H7 (cell line): Measurements from ENCODE around the gene HAPSTR1. TPM values are rescaled to one million over a fixed set of nuclear protein-coding genes. Genes with fewer than 3 reads are reported as not detected.

Experiments
- DNase-seq: peaks from one replicate; pipeline ENCODE4 v3.0.0; 2012
- H3K27me3 ChIP-seq: 2 replicates; pipeline ENCODE4 v1.6.0; 2011; ENCODE audit warnings: mild to moderate bottlenecking, low read length; ENCODE audit not compliant: control insufficient read depth, insufficient read depth
- H3K36me3 ChIP-seq: replicated peaks from 2 replicates; pipeline ENCODE4 v1.5.1; 2011; ENCODE audit warnings: low read length; ENCODE audit not compliant: control insufficient read depth, insufficient read depth
- H3K4me3 ChIP-seq: 2 replicates; pipeline ENCODE4 v1.5.1; 2011; ENCODE audit warnings: low read depth, mild to moderate bottlenecking, control low read depth, low read length, moderate library complexity; ENCODE audit not compliant: insufficient read depth
- total RNA-seq: library from RNA; depleted of rRNA; stranded (reverse); fragments of >200 nt; shearing (Covaris generic); gene quantifications from 2 replicates; pipeline ENCODE4 v1.2.3, GENCODE V29; 2014

HAPSTR1 gene
- total RNA-seq, 1 experiment from 2014 or later = 44.0 TPM

GRCh38 chr16:9115277-9115676 lies 23.8 kb downstream of the HAPSTR1 start:
- Histone ChIP-seq H3K4me3 (no peak overlapping the region), H3K36me3 (peaks cover 6% of the 10 kb centered on the region), H3K27me3 (no peaks in the 10 kb centered on the region)
- DNase-seq = no peak

GRCh38 chr16:9116141-9116540 lies 24.7 kb downstream of the HAPSTR1 start:
- Histone ChIP-seq H3K4me3 (no peak overlapping the region), H3K27me3 (no peaks in the 10 kb centered on the region), H3K36me3 (peaks cover 6% of the 10 kb centered on the region)
- DNase-seq = no peak

DNA sequence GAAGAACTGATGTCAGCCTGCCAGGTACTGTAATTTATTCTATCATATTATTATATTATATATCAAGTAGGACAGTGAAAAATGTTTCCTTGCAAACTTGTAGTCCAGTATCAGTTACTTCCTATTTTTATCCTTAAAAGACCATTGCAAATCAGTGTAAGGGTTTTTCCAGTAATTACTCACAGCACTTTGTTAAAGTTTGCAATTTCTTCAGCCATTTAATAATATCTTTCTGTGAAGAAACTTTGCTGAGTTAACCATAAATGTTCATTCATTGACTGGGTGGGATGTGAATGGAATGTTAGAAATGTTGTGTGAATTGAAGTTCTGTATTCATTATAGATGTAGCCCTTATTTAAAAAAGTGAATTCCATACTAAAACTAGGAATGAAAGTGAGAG lies 26.7 kb downstream of the HAPSTR1 start:
- H3K27me3 ChIP-seq = no peaks in the 10 kb centered on the region
- no peak overlapping the region for H3K4me3 ChIP-seq
- peaks cover 7% of the 10 kb centered on the region for H3K36me3 ChIP-seq
- DNase-seq = no peak

DNA sequence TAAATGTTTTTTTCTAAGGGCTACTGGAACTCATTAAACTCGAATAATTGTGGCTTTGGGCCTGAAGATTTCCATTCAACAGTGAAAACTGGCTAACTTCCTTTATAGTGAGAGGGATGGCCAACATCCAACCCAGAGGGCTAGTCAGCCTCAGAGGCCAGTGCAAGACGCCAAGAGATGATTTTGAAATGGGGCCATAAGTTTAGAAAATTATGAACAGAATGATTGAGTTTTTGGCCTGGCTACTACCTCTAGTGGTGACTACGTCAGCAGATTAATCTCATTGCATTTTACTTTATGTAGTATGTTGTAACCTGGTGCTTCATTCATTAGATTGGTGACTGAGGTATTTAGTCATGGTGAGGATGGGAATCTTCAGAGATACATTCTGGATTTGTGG lies 28.4 kb downstream of the HAPSTR1 start:
- no peak for DNase-seq
- H3K27me3 ChIP-seq = no peaks in the 10 kb centered on the region
- H3K36me3 ChIP-seq = peaks cover 7% of the 10 kb centered on the region
- H3K4me3 ChIP-seq = no peak overlapping the region

GRCh38 chr16:9122342-9122741 lies 30.9 kb downstream of the HAPSTR1 start:
- DNase-seq = no peak
- Histone ChIP-seq H3K27me3 (no peaks in the 10 kb centered on the region), H3K4me3 (no peak overlapping the region), H3K36me3 (peaks cover 3% of the 10 kb centered on the region)

DNA sequence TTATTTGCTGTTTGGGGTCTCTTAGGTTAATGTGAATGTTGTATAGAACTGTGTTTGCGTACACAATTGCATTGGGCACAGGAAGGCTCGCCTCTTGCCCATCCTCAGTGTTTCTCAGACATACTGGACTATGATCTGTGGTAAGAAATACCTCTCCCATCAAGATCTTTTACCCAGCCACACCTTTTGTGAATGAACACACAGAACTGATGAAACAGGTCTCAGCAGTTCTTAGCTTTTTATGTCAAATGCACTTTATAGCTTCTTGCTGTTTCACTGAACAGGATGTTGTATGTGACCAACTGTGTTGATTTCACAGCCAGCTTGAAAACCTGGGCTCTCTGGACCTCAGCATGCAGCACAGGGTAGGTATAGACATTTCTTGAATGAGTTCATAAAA lies 31.5 kb downstream of the HAPSTR1 start:
- H3K36me3 ChIP-seq = peaks cover 3% of the 10 kb centered on the region
- DNase-seq = no peak
- H3K4me3 ChIP-seq = no peak overlapping the region
- no peaks in the 10 kb centered on the region for H3K27me3 ChIP-seq

- Histone ChIP-seq H3K4me3 (no peak overlapping the region), H3K27me3 (no peaks in the 10 kb centered on the region), H3K36me3 (peaks cover 2% of the 10 kb centered on the region; the same call in 1 of the 2 replicates)
- no peak for DNase-seq
Observed at GRCh38 chr16:9123401-9123800, 32.0 kb downstream of the HAPSTR1 start.

DNA sequence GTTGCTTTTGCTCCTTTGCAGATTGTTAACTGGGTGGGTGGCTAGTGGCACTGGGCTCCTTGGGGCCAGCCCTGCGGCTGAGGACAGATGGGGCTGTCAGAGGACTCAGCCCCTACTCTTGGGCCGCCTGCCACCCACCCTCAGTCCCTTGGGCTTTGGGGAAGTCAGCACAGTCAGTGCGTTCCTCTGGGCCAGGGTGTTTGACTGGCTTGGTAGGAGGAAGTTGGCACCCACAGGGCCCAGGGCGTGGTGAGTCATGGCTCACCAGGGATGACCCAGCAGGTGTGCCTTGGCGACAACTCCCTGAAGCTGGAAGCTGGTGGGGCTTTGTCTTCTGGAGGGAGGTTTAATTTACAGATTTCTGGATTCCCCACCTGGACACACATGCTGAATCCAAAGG lies 32.4 kb downstream of the HAPSTR1 start:
- Histone ChIP-seq H3K4me3 (no peak overlapping the region), H3K27me3 (no peaks in the 10 kb centered on the region), H3K36me3 (peaks cover 2% of the 10 kb centered on the region; the same call in 1 of the 2 replicates)
- DNase-seq = no peak

DNA sequence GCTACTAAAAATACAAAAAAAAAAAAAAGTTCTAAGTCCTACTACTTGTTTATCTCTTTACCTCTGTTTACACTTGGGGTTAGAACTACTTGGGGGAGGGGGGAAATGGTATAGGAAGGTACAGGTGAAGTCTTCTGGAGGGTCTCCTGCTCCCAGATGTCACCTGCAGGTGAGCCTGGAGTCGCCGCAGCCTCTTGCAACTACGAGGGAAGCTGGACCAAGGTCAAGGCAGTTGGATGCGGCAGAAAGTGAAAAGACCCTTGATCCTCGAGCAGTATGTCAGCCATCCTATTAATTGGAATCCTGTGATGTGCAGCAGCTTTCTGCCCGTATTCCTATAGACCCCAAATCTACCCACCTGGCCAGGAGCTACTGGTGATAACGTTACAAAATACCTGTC lies 33.0 kb downstream of the HAPSTR1 start:
- H3K4me3 ChIP-seq = no peak overlapping the region
- DNase-seq = no peak
- peaks cover 2% of the 10 kb centered on the region; the same call in 1 of the 2 replicates for H3K36me3 ChIP-seq
- no peaks in the 10 kb centered on the region for H3K27me3 ChIP-seq

DNA sequence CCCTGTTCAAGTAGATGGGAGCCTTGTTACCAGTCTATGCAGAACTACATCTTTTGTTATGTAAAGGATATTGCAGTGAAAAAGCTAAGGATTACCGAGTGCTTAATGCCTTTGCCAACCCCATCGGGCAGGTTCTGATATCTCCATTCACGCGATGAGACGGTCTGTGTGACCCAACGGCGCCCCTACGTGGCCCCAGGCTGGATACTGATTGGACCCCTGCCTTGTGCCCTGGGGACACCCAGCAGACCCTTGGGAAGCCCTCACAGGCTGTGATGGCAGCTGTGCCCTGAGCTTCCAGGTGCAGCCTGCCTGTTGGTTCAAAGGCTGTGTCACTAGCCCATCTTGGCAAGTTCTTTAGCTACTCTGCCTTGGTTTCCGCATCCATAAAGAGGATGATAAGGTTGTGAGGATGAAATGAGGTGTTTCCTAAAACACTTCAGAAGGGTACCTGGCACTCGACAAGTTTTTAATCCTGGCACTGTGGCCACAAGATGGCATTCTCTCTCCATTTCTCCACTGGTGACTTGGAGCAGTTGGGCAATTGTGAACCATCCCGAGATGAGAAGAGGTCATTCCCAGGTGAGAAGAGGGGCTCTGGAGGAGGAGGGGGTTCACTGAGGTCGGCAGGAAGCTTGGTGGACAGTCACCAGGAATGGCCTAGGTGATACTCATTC lies 33.6 kb downstream of the HAPSTR1 start:
- H3K36me3 ChIP-seq = peaks cover 2% of the 10 kb centered on the region; the same call in 1 of the 2 replicates
- no peaks in the 10 kb centered on the region for H3K27me3 ChIP-seq
- no peak overlapping the region for H3K4me3 ChIP-seq
- DNase-seq = peak; percentile 73

DNA sequence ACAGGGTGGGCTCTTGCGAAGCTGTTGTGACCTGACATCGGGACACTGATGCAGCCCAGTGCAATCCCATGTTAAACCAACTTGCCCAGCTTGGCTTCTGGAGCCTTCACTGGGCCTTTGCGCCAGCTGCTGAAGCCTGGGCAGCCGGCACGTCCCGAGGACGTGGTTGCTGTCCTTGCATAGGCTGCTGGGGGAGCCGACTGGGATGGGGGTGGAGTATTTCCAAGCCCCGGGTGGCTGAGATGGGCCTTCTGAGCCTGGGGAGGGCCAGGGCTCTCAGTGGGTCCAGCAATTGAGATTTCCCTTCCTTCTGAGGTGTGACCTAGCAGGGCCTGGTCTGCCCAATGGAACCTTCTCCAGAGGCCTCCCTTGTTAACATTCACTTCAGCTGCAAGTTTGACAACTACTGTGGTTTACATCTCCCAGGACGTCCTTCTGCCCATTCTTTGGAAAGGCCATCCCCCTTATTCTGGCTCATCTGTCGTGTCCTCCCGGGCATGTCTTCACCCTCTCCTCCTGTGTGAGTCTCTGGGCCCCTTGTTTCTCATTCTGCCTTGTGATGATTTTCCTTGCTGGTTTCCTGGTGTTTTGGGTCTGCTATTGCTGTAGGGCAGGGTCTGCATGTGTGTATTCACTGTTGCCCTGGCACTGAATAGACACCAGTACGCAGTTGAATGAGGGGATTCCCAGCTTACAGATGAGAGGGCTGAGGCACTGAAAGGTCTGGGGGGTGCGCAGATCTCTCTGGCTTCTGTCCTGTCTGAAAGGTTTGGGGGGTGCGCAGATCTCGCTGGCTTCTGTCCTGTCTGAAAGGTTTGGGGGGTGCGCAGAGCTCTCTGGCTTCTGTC lies 34.4 kb downstream of the HAPSTR1 start:
- H3K27me3 ChIP-seq = no peaks in the 10 kb centered on the region
- no peak for DNase-seq
- peaks cover 2% of the 10 kb centered on the region; the same call in 1 of the 2 replicates for H3K36me3 ChIP-seq
- no peak overlapping the region for H3K4me3 ChIP-seq

DNA sequence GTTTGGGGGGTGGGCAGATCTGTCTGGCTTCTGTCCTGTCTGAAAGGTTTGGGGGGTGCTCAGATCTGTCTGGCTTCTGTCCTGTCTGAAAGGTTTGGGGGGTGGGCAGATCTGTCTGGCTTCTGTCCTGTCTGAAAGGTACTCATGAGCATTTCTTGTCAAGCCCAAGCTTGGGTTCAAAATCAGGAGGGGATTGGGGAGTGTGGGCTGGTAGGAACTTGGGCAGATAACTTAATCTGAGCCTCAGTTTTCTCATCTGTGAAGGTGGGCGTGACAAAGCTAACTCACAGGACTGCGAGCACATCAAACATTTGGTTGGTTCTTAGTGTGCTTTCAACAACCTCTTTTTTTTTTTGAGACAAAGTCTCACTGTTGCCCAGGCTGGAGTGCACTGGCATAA lies 35.2 kb downstream of the HAPSTR1 start:
- Histone ChIP-seq H3K27me3 (no peaks in the 10 kb centered on the region), H3K36me3 (peaks cover 2% of the 10 kb centered on the region; the same call in 1 of the 2 replicates), H3K4me3 (no peak overlapping the region)
- no peak for DNase-seq

GRCh38 chr16:9128346-9129342 lies 37.2 kb downstream of the HAPSTR1 start:
- no peak for DNase-seq
- H3K27me3 ChIP-seq = no peaks in the 10 kb centered on the region
- H3K36me3 ChIP-seq = no peaks in the 10 kb centered on the region
- no peak overlapping the region for H3K4me3 ChIP-seq

- no peak for DNase-seq
- H3K4me3 ChIP-seq = no peak overlapping the region
Observed at GRCh38 chr16:9134306-9134705, 42.9 kb downstream of the HAPSTR1 start.

More at GRCh38 chr16:9134306-9134705, 42.9 kb downstream of the HAPSTR1 start:
- Histone ChIP-seq H3K36me3 (no peaks in the 10 kb centered on the region), H3K27me3 (no peaks in the 10 kb centered on the region)
